Measurements from ENCODE around the gene P2RY6. TPM values are rescaled to one million over a fixed set of nuclear protein-coding genes. Genes with fewer than 3 reads are reported as not detected.

The P2RY6 gene
- total RNA-seq, 4 donors from 2014 or later: 0.38 to 2.2 (median 1.4) TPM

DNA sequence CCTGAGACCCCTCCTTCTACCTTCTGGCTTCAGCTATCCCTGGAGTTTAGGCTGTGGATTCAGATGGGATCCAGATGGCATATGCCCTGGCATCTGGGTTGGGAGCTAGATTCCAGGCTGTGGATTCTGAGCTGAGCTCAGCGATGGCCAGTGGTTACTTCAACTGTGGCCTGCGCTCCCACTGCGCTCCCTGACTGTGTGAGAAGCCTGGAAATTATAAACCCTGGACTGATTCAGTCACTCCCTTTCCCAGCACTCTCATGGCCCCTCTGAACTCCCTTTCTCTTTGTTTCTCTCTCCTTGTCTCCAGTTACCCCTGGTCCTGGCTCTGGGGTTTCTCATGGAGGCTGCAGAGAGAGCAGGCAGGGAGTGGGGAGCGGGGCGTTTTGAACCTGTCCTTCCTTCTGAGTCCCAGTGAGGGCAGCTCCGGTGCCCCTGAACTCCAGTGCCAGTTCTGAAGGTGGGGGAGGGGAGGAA lies 40.8 kb downstream of the P2RY6 start:
- TF ChIP-seq, protein P1, sequence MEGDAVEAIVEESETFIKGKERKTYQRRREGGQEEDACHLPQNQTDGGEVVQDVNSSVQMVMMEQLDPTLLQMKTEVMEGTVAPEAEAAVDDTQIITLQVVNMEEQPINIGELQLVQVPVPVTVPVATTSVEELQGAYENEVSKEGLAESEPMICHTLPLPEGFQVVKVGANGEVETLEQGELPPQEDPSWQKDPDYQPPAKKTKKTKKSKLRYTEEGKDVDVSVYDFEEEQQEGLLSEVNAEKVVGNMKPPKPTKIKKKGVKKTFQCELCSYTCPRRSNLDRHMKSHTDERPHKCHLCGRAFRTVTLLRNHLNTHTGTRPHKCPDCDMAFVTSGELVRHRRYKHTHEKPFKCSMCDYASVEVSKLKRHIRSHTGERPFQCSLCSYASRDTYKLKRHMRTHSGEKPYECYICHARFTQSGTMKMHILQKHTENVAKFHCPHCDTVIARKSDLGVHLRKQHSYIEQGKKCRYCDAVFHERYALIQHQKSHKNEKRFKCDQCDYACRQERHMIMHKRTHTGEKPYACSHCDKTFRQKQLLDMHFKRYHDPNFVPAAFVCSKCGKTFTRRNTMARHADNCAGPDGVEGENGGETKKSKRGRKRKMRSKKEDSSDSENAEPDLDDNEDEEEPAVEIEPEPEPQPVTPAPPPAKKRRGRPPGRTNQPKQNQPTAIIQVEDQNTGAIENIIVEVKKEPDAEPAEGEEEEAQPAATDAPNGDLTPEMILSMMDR (IDR thresholded peaks at IDR 0.05; ENCODE audit: low read depth): no peak

DNA sequence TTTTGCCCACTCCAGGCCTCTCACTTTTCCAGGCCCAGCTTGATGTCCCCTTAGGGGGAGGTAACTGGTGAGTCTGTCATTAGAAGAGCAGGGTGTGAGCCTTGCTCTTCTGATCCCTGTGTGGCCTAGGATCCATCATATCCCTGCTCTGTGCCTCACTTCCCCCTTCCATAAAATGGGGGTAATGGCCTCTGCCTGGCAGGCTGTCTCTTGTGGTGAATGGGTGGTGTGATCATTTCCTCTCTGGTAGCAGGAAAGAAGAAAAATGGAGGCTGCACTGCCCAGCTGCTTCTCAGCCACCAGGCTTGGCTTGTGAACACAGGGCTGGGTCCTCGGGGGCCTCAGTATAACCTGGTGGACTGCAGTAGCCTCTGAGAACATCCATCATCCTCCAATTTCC lies 41.5 kb downstream of the P2RY6 start:
- TF ChIP-seq, protein P1 (IDR thresholded peaks at IDR 0.05; ENCODE audit: low read depth): no peak

DNA sequence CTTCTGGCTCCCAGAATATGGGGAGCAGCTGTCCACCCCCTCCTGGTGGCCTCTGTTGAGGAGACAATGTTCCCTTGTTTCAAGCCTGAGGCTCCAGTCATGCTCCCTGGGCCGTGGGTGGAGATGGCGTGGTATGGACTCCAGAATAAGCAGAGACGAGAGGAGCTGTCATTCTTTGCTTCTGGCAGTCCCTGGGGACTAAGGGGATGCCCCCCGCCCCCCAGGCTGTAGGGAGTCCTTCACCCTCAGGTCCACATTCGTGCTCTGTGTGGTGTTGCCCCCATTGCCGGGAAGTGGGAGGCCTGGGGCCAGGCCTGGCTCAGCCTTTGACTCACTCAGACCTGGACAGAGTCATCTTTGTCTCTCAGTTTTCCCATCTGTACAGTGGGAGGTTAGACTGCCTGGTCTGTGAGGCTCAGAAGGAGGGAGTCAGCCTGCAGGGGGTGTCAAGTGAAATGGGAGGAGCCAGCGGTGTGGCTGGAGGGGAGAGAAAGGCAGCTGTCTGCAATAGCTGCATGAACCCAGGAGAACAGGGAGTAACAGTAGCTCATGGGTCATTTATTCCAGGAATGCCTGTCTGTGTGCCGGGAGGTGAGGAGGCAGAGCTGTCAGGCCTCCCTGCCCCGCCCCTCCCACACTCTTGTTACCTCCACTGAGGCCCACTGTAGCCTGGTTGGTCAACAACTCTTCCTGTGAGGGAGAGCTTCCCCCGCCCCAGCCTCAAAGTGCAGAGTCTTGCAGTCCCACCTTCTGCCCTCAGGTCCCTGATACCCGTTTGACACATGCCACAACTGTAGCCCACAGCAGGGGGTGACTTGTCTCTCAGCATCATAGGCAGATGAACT lies 42.2 kb downstream of the P2RY6 start:
- TF ChIP-seq, protein P1 (IDR thresholded peaks at IDR 0.05; ENCODE audit: low read depth): no peak

DNA sequence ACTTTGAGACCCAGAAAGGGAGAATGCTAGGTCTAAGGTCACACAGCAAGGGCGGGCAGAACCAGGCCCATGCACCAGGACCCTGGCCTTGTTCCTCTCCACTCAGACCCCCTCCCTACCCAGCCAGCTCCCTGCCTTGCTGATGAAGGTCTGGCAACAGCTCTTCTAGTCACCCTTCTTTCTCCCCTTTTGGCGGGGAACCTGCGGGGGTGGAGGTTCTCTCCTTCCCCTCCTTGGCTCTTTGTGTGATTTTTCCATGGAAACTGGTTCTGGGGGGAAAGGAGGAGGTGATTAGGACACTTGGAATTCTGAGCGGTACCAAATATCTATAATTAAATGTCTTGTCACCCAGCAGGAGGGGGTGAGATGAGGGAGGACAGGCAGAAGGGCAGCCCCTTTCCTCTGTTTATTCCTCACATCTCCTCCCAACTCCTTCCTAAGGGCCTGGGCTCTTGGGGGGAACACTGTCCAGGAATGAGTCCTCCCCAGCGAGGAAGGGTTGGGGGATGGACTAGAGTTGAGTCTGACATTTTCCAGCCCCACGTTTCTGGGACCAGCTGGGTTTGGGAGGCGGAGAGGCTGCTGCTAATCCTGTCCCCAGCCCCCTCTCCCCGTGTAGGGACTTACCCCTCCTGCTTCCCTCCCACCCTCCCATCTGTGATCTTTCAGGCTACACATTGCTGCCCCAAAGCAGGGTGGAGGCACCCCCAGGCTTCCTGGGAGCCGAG lies 43.3 kb downstream of the P2RY6 start:
- TF ChIP-seq, protein P1 (IDR thresholded peaks at IDR 0.05; ENCODE audit: low read depth): no peak

DNA sequence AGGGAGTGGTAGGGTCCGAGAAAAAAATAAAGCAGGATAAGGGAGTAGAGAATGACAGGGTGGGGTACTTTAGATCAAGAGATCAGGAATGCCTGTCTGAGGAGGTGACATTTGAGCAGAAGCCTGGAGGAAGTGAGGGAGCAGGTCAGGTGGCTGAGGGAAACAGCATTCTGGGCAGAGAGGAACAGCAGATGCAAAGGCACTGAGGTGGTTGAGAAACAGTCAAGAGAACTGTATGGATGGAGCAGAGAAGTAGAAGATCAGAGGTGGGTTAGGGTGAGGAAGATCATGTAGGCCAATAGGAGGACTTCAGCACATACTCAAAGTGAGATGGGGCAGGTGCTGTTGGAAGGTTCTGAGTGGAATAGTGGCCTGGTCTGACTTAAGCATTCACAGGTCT lies 44.3 kb downstream of the P2RY6 start:
- TF ChIP-seq, protein P1 (IDR thresholded peaks at IDR 0.05; ENCODE audit: low read depth): no peak

DNA sequence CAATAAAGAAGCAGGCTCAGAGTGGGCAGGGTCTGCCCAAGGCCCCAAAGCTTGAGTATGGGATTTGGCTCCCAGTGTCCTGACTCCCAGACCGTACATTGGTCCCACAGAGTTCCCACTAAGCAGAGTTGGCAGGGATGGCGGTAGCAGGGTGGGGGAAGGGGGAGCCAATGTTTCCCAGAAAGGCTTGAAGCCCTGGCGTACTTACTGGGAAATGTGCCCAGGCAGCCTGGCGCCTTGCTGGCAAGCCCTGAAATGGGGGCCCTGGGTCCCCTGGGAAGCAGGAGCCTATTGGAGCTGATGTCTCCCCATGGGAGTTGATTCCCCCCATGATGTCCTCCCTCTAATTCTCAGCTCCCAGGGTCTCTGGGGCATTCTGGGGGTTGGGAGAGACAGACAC lies 45.2 kb downstream of the P2RY6 start:
- TF ChIP-seq, protein P1 (IDR thresholded peaks at IDR 0.05; ENCODE audit: low read depth): no peak

DNA sequence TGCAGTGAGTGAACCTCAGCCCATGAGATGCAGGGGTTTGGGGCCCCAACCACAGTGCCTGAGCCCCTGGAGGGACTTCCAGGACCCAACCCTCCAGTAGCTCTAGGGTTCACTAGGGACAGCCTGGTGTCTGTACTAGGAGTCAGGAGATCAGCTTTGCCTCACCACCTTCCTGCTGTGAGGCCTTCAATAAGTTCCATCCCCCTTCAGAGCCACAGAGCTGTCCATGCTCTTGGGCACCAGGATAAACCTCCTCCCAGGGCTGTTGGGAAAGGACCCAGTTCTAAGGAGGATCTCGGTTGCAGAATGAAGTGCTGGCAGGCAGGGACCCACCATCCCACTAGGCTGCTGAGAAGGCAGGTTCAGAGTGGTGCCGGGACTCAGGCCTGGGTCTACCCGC lies 45.7 kb downstream of the P2RY6 start:
- TF ChIP-seq, protein P1 (IDR thresholded peaks at IDR 0.05; ENCODE audit: low read depth): no peak

Measured in subcutaneous adipose tissue (tissue), 4 donors.